ENCODE measurements around the gene IL6R. TPM values are rescaled to one million over a fixed set of nuclear protein-coding genes. Genes with fewer than 3 reads are reported as not detected.

The IL6R gene
- total RNA-seq, 3 donors from 2014 or later: 23.6 to 26.8 (median 24.0) TPM

- Histone ChIP-seq H3K27me3 (no peaks in the 10 kb centered on the region), H3K4me3 (no peak overlapping the region), H3K4me1 (no peaks in the 10 kb centered on the region), H3K36me3 (no peaks in the 10 kb centered on the region), H3K27ac (no peak overlapping the region), H3K9me3 (no peaks in the 10 kb centered on the region)
- DNase-seq (ENCODE audit: low spot score in 2 of 2): no peak
- TF ChIP-seq POLR2AphosphoS5 (IDR thresholded peaks at IDR 0.05): no peak
- no peak for TF ChIP-seq CTCF (IDR thresholded peaks at IDR 0.05)
- TF ChIP-seq POLR2A (IDR thresholded peaks at IDR 0.05): no peak
- intact Hi-C loops (cut with DNase I; ENCODE audit: low total_unique reads): loop anchor here (5.0 kb wide), 1 partner anchor 193 kb away; no protein-coding TSS in a partner anchor
These were observed 84.6 kb downstream of the IL6R start for GRCh38 chr1:154489695-154490274.

DNA sequence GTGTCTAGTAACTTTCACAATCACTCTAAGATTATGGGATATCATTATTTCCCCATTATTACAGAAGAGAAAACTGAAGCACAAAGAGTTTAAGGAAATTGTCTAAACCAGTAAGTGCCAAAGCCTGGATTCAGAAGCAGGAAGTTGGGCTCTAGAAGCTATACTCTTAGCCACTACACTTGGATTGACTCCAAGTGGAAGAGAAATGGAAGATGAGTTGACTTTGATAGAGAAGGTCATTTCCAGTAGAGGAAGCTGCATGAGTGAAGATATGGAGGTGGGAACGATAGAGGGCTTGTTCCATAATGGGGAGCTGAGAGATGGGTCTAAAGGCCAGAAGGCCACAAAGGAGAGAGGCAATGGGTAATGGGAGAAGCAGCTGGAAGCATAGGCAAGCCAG, 85.2 kb downstream of the IL6R start:
- Histone ChIP-seq H3K27me3 (no peaks in the 10 kb centered on the region), H3K4me3 (no peak overlapping the region), H3K36me3 (no peaks in the 10 kb centered on the region), H3K27ac (no peak overlapping the region), H3K4me1 (no peaks in the 10 kb centered on the region), H3K9me3 (no peaks in the 10 kb centered on the region)
- intact Hi-C loops (cut with DNase I; ENCODE audit: low total_unique reads): no loop called here
- TF ChIP-seq POLR2A (IDR thresholded peaks at IDR 0.05): no peak
- TF ChIP-seq POLR2AphosphoS5 (IDR thresholded peaks at IDR 0.05): no peak
- no peak for TF ChIP-seq CTCF (IDR thresholded peaks at IDR 0.05)
- no peak for DNase-seq (ENCODE audit: low spot score in 2 of 2)

DNA sequence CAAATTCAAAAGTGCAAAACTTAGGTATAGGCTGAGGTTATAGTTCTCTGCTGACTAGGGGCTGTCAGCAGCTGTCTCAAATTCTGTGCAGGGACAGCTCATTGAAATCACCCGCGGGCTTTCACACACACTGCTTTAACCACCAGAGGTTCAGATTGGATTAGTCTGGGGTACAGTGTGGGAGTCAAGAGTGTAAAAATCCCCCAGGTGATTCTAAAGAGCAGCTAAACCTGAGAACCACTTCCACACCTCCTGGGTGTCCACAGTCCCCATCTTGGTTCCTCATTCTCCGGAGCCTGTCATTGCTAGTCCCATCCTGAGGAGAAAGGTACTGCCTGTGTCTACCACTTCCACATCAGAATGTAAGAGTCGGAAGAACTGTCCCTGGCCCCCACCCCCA, 87.0 kb downstream of the IL6R start:
- no peak for DNase-seq (ENCODE audit: low spot score in 2 of 2)
- Histone ChIP-seq H3K27ac (peak overlapping the region in 1 of 2 donors; percentile 22), H3K4me3 (no peak overlapping the region), H3K4me1 (no peaks in the 10 kb centered on the region), H3K9me3 (no peaks in the 10 kb centered on the region), H3K36me3 (no peaks in the 10 kb centered on the region), H3K27me3 (no peaks in the 10 kb centered on the region)
- TF ChIP-seq POLR2A (IDR thresholded peaks at IDR 0.05) (no peak), CTCF (IDR thresholded peaks at IDR 0.05) (no peak), POLR2AphosphoS5 (IDR thresholded peaks at IDR 0.05) (no peak)
- intact Hi-C loops (cut with DNase I; ENCODE audit: low total_unique reads): no loop called here

DNA sequence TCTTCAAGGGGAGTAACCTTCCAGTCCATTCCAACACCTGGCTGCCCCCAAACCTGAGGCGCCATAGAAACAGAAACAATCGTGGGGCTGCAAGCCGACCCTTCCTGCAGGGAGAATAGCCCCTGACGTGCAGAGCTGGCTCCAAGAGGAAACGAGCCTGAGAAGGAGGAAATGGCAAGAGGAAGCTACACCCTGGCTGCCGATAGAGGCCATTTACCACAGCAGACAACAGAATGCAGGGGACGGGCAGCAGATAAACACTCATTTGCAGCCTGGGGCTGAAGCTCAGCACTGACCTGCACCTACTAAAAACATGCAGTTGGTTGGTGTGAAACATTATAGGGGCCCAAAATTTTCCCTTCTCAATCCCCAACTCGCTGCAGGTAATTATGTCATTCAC, 88.1 kb downstream of the IL6R start:
- TF ChIP-seq CTCF (IDR thresholded peaks at IDR 0.05): no peak
- TF ChIP-seq POLR2A (IDR thresholded peaks at IDR 0.05): no peak
- peak in 1 of 3 donors; percentile 38 for TF ChIP-seq POLR2AphosphoS5 (IDR thresholded peaks at IDR 0.05)
- intact Hi-C loops (cut with DNase I; ENCODE audit: low total_unique reads): no loop called here
- no peak for DNase-seq (ENCODE audit: low spot score in 2 of 2)
- Histone ChIP-seq H3K4me3 (no peak overlapping the region), H3K36me3 (no peaks in the 10 kb centered on the region), H3K27me3 (no peaks in the 10 kb centered on the region), H3K9me3 (no peaks in the 10 kb centered on the region), H3K4me1 (no peaks in the 10 kb centered on the region), H3K27ac (peak overlapping the region in 1 of 2 donors; percentile 59)

DNA sequence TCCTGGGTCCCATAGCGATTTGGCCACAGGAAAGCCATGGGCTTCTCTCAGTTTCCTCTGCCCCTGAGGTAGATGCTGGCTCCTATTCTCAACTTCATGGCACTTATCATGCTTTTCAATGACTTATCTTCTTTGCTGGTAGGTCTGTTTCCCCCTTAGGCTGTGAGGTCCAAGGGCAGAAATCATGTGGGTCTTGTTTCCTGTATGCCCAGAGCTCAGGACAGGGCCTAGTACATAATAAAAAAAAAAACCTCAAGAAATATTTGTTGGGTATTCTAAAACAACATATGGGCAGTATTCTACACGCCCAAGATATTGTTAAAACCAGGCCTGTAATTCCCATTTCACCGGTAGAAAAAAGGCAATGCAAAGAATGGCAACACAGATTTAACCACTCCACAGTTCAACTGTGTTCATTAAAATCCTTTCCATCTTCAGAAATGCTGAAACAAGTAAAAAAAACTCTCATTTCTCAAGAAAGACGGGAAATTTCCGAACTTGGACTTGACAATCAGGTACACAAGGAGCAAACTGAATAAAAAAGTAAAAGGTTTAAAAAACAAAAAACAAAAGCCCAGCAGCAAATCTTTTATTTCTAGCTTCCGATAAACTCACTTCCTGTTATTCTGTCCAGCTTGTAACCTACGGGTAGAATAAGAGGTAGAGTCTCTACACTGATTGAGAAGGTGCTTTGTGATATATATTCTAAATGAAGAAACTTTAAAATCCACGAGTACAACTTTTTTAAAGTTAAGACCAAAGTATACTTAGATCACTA, 90.5 kb downstream of the IL6R start:
- Histone ChIP-seq H3K27me3 (peaks cover 0 to 9% of the 10 kb centered on the region in 2 donors), H3K9me3 (no peaks in the 10 kb centered on the region), H3K4me3 (no peak overlapping the region), H3K36me3 (no peaks in the 10 kb centered on the region), H3K27ac (no peak overlapping the region), H3K4me1 (no peaks in the 10 kb centered on the region)
- intact Hi-C loops (cut with DNase I; ENCODE audit: low total_unique reads): no loop called here
- no peak for DNase-seq (ENCODE audit: low spot score in 2 of 2)
- TF ChIP-seq POLR2AphosphoS5 (IDR thresholded peaks at IDR 0.05) (no peak), CTCF (IDR thresholded peaks at IDR 0.05) (no peak), POLR2A (IDR thresholded peaks at IDR 0.05) (no peak)
